SU-DHL-6 (cell line): ENCODE results near the gene SOCS7.

ENCODE experiments used
- H2AFZ ChIP-seq: fragments of 200-600 bp; sonication (generic); 2 replicates; pipeline ENCODE4 v1.6.1; 2014; ENCODE audit warnings: low read depth, mild to moderate bottlenecking, moderate library complexity, mixed read lengths, antibody characterized with exemption, low read length; ENCODE audit not compliant: severe bottlenecking
- H3F3A ChIP-seq: fragments of 200-600 bp; shearing (Covaris generic); 2 replicates; pipeline ENCODE4 v1.6.0; 2016; ENCODE audit warnings: antibody characterized with exemption, mild to moderate bottlenecking; ENCODE audit not compliant: insufficient read depth
- H3K27ac ChIP-seq: fragments of 200-600 bp; sonication (generic); 2 replicates; pipeline ENCODE4 v1.5.1; 2016; ENCODE audit warnings: low read depth, mild to moderate bottlenecking, low read length, moderate library complexity, mixed read lengths
- H3K27me3 ChIP-seq: fragments of 200-600 bp; sonication (generic), shearing (Covaris generic); 2 replicates; pipeline ENCODE4 v1.6.0; 2014; ENCODE audit warnings: mild to moderate bottlenecking, low read length
- H3K36me3 ChIP-seq: fragments of 200-600 bp; sonication (generic); 2 replicates; pipeline ENCODE4 v1.6.1; 2014; ENCODE audit warnings: mild to moderate bottlenecking, low read length, mixed read lengths
- H3K4me2 ChIP-seq: fragments of 300-600, 200-600 bp; shearing (Covaris generic), sonication (generic); 2 replicates; pipeline ENCODE4 v1.6.0; 2014; ENCODE audit warnings: low read length, low read depth, mild to moderate bottlenecking; ENCODE audit not compliant: poor library complexity, severe bottlenecking
- H3K4me3 ChIP-seq: fragments of 200-600 bp; sonication (generic); 2 replicates; pipeline ENCODE4 v1.5.1; 2014; ENCODE audit warnings: antibody characterized with exemption, low read length, mild to moderate bottlenecking, mixed read lengths; ENCODE audit not compliant: insufficient read depth, poor library complexity, severe bottlenecking
- H3K79me2 ChIP-seq: fragments of 200-600 bp; sonication (generic); 2 replicates; pipeline ENCODE4 v1.6.1; 2014; ENCODE audit warnings: mild to moderate bottlenecking, low read length, moderate library complexity; ENCODE audit not compliant: insufficient read depth
- H3K9ac ChIP-seq: fragments of 200-600 bp; sonication (generic); 2 replicates; pipeline ENCODE4 v1.7.0; 2014; ENCODE audit warnings: mild to moderate bottlenecking, low read length
- H3K9me2 ChIP-seq: fragments of 200-600 bp; sonication (generic); replicated peaks from 2 replicates; pipeline ENCODE4 v1.6.1; 2014; ENCODE audit warnings: low read length; ENCODE audit not compliant: insufficient read depth
- H3K9me3 ChIP-seq: fragments of 200-600 bp; sonication (generic); 2 replicates; pipeline ENCODE4 v1.6.1; 2014; ENCODE audit warnings: low read length, mixed read lengths; ENCODE audit not compliant: insufficient read depth
- H4K20me1 ChIP-seq: fragments of 200-600 bp; sonication (generic); 2 replicates; pipeline ENCODE4 v1.6.1; 2014; ENCODE audit warnings: low read depth, mild to moderate bottlenecking, antibody characterized with exemption, low read length, moderate library complexity, mixed read lengths
- EZH2phosphoT487 ChIP-seq: fragments of 200-600 bp; sonication (generic), shearing (Covaris generic); conservative IDR thresholded peaks from 2 replicates; pipeline ENCODE4 v1.6.1; 2018; ENCODE audit warnings: mild to moderate bottlenecking, antibody characterized with exemption, low read length, moderate library complexity, mixed read lengths
- TF ChIP-seq, protein P1 (sequence below): fragments of 200-600 bp; sonication (generic); IDR thresholded peaks from one replicate; pipeline ENCODE4 v1.5.1; 2017; ENCODE audit warnings: antibody characterized with exemption, mild to moderate bottlenecking, low read length, moderate library complexity; ENCODE audit not compliant: insufficient read depth, poor library complexity, severe bottlenecking

The SOCS7 gene

DNA sequence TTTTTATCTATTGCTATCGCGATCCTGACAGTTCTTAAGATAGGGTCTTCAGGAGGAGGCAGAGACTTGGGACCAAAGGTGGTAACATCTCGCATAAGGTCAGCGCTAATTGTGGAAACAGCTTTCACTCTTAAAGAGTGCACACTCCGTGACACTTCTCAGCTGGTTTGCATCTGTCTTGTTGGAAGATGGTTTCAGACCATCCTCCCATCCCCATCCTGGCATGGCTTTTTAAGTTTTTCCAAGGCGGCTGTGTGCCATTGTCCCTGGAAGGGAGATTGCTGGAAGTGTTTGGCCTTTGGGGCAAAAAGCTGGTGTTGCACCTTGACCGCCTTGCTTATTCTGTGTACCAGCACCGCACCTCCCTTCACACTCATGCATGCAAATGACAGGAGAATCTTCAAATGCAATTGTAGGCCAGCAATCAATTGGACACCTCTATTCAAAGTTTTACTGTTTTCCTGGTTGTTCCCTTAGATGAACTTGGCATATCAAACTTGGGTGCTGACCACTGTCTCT is 1.5 kb downstream of the SOCS7 start:
- Histone ChIP-seq H3K9me3 (no peaks in the 10 kb centered on the region), H3K27ac (no peak overlapping the region), H2AFZ (no peak overlapping the region), H3K4me2 (peak overlapping the region; percentile 78), H4K20me1 (no peaks in the 10 kb centered on the region; the same call in 1 of the 2 replicates), H3K36me3 (no peaks in the 10 kb centered on the region), H3K79me2 (no peaks in the 10 kb centered on the region), H3F3A (peaks cover 7% of the 10 kb centered on the region; the same call in 1 of the 2 replicates), H3K4me3 (peak overlapping the region; percentile 59), H3K27me3 (no peaks in the 10 kb centered on the region), H3K9me2 (no peaks in the 10 kb centered on the region), H3K9ac (peak overlapping the region; percentile 64)
- TF ChIP-seq EZH2phosphoT487 = no peak
- TF ChIP-seq, protein P1, sequence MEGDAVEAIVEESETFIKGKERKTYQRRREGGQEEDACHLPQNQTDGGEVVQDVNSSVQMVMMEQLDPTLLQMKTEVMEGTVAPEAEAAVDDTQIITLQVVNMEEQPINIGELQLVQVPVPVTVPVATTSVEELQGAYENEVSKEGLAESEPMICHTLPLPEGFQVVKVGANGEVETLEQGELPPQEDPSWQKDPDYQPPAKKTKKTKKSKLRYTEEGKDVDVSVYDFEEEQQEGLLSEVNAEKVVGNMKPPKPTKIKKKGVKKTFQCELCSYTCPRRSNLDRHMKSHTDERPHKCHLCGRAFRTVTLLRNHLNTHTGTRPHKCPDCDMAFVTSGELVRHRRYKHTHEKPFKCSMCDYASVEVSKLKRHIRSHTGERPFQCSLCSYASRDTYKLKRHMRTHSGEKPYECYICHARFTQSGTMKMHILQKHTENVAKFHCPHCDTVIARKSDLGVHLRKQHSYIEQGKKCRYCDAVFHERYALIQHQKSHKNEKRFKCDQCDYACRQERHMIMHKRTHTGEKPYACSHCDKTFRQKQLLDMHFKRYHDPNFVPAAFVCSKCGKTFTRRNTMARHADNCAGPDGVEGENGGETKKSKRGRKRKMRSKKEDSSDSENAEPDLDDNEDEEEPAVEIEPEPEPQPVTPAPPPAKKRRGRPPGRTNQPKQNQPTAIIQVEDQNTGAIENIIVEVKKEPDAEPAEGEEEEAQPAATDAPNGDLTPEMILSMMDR = no peak

DNA sequence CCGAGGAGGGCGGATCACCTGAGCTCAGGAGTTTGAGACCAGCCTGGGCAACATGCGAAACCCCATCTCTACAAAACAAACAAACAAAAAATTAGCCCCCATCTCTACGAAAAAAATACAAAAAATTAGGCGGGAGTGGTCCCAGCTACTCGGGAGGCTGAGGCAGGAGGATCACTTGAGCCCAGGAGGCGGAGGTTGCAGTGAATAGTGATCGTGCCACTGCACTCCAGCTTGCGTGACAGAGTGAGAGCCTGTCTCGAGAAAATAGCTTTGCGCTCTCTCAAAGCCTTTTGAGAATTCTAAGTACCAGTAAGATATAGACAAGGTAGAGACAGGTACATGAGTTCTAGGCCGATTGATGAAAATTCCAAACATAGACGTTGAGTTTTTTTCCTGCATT is 2.0 kb downstream of the SOCS7 start:
- no peaks in the 10 kb centered on the region; the same call in 1 of the 2 replicates for H4K20me1 ChIP-seq
- H3K9me2 ChIP-seq = no peaks in the 10 kb centered on the region
- H3K9ac ChIP-seq = no peak overlapping the region
- H3K79me2 ChIP-seq = no peaks in the 10 kb centered on the region
- H3K4me2 ChIP-seq = peak overlapping the region; percentile 78
- no peaks in the 10 kb centered on the region for H3K27me3 ChIP-seq
- TF ChIP-seq, protein P1 = no peak
- TF ChIP-seq EZH2phosphoT487 = no peak
- H3F3A ChIP-seq = peaks cover 7% of the 10 kb centered on the region; the same call in 1 of the 2 replicates
- no peaks in the 10 kb centered on the region for H3K36me3 ChIP-seq
- no peak overlapping the region for H3K27ac ChIP-seq
- no peak overlapping the region for H3K4me3 ChIP-seq
- H3K9me3 ChIP-seq = no peaks in the 10 kb centered on the region
- no peak overlapping the region for H2AFZ ChIP-seq

DNA sequence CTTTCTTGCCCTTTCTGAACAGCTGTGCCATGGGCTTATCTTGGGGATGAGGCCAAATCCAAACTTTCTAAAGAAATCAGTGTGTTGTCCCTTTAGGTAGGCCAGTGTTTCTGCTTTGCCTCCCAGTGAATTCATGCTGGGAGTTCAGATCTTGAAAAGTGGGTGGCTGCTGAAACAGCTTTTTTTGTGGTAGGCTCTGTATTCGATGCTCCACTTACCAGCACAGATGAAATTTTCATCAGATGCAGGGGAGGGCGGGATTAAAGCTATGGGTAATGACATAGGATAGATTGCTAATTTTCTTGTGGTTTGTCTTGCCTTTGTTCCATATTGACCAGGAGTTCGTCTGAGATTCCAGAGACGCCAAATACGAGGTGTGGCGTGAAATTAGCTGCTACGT is 2.8 kb downstream of the SOCS7 start:
- Histone ChIP-seq H3K27me3 (no peaks in the 10 kb centered on the region), H3K27ac (no peak overlapping the region), H3F3A (peaks cover 7% of the 10 kb centered on the region; the same call in 1 of the 2 replicates), H3K4me3 (no peak overlapping the region), H2AFZ (no peak overlapping the region), H3K9me2 (no peaks in the 10 kb centered on the region), H3K9me3 (no peaks in the 10 kb centered on the region), H3K36me3 (no peaks in the 10 kb centered on the region), H3K79me2 (no peaks in the 10 kb centered on the region), H4K20me1 (no peaks in the 10 kb centered on the region; the same call in 1 of the 2 replicates), H3K9ac (no peak overlapping the region), H3K4me2 (no peak overlapping the region)
- TF ChIP-seq EZH2phosphoT487 = no peak
- TF ChIP-seq, protein P1 = no peak
